ENCODE measurements around the gene BMPR1B.

DNA sequence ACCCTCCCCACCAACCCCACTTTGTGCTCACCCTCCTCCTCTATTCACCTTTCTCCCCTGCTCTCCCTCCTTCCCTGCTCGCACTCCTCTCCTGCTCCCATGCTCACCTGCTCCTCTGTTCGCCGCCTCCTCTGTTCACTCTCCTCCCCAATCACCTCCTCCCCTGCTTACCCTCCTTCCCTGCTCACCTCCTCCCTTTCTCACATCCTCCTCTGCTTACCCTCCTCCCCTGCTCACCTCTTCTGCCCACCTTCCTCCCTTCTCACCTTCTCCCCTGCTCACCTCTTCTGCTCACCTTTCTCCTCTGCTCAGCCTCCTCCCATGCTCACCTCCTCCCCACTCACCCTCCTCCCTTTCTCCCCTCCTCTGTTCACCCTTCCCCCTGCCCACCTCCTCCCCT lies 433.8 kb downstream of the BMPR1B start:
- TF ChIP-seq, protein P1, sequence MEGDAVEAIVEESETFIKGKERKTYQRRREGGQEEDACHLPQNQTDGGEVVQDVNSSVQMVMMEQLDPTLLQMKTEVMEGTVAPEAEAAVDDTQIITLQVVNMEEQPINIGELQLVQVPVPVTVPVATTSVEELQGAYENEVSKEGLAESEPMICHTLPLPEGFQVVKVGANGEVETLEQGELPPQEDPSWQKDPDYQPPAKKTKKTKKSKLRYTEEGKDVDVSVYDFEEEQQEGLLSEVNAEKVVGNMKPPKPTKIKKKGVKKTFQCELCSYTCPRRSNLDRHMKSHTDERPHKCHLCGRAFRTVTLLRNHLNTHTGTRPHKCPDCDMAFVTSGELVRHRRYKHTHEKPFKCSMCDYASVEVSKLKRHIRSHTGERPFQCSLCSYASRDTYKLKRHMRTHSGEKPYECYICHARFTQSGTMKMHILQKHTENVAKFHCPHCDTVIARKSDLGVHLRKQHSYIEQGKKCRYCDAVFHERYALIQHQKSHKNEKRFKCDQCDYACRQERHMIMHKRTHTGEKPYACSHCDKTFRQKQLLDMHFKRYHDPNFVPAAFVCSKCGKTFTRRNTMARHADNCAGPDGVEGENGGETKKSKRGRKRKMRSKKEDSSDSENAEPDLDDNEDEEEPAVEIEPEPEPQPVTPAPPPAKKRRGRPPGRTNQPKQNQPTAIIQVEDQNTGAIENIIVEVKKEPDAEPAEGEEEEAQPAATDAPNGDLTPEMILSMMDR (IDR thresholded peaks at IDR 0.05) = no peak
- no peak for TF ChIP-seq EZH2 (IDR thresholded peaks at IDR 0.05; ENCODE audit: borderline replicate concordance, insufficient read depth, low read depth, low read length, poor library complexity, severe bottlenecking)
